Measurements from ENCODE around the gene PTK6.

The PTK6 gene

DNA sequence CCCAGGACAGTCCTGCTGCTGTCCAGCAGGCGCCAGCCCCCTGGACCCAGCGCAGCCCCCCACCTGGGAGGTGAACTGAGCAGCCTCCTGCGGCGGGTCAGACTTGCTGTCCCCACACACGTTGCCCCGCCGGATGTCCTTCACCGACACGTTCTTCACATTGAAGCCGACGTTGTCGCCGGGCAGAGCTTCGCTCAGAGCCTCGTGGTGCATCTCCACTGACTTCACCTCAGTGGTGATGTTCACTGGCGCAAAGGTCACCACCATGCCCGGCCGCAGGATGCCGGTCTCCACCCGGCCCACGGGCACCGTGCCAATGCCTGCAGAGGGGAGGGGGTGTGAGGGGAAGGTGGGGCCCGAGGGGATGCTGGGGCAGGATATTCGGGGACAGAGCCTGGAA lies 46.8 kb downstream of the PTK6 start:
- H3K4me3 ChIP-seq (replicated peaks; ENCODE audit: low read depth, low read length), result no peak overlapping the region
- TF ChIP-seq, protein P1, sequence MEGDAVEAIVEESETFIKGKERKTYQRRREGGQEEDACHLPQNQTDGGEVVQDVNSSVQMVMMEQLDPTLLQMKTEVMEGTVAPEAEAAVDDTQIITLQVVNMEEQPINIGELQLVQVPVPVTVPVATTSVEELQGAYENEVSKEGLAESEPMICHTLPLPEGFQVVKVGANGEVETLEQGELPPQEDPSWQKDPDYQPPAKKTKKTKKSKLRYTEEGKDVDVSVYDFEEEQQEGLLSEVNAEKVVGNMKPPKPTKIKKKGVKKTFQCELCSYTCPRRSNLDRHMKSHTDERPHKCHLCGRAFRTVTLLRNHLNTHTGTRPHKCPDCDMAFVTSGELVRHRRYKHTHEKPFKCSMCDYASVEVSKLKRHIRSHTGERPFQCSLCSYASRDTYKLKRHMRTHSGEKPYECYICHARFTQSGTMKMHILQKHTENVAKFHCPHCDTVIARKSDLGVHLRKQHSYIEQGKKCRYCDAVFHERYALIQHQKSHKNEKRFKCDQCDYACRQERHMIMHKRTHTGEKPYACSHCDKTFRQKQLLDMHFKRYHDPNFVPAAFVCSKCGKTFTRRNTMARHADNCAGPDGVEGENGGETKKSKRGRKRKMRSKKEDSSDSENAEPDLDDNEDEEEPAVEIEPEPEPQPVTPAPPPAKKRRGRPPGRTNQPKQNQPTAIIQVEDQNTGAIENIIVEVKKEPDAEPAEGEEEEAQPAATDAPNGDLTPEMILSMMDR (IDR thresholded peaks at IDR 0.05; ENCODE audit: low read length, missing control alignments), result no peak
- no peak for DNase-seq (ENCODE audit: low read depth)

DNA sequence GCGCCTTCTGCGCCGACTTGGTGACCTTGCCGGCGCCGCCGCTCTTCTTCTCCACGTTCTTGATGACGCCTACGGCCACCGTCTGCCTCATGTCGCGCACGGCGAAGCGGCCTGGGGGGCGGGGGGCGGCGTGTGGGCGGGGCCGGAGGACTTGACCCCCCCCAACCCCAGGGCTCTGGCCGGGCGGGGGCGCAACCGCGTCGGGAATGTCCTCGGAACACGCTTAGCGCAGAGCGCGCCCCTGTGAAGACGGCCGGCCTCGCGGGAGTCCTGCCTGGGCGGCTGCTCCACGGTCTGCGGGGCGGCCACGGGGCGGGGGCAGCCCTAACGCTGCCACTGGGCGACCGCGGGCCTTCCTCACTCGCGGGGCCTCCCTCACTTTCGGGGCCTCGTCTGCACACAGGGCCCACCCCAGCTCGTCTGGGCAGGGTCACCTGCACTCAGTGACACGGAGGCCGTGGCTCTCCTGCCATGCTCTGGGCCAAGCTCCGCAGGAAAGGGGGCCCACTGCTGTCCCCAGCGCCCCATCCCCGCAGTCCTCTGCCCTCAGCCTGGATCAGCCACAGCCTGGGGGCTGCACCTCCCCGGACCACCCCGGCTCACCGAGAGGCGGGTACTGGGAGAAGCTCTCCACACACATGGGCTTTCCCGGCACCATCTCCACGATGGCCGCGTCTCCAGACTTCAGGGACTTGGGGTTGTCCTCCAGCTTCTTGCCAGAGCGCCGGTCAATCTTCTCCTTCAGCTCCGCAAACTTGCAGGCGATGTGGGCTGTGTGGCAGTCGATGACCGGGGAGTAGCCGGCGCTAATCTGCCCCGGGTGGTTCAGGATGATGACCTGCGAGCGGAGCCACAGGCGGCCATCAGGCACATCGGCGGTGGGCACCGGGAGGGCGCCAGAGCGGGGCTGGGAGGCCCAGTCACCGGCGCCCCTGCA lies 48.6 kb downstream of the PTK6 start:
- no peak overlapping the region for H3K4me3 ChIP-seq (replicated peaks; ENCODE audit: low read depth, low read length)
- TF ChIP-seq, protein P1 (IDR thresholded peaks at IDR 0.05; ENCODE audit: low read length, missing control alignments), result no peak
- DNase-seq (ENCODE audit: low read depth), result no peak

DNA sequence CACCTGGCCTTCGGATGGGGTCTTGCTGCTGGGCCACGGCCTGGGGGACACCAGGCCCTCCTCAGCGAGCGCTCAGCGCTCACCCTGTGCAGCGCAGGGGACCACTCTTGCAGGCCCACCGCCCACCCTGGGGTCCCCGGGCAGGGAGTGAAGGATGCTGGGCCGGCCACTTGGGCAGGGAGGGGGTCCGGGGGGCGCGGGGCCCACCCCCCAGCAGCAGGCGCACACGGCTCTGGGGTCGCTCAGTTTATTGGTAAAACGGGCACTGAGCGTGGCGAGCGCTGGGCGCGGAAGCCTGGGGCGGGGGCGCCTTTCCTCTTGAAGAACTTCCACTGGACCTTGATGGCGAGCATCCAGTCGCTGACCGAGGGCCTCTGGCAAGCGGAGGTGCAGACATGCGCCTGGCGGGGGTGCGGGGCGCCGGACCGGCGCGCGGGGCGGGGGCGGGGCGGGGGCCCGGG lies 49.4 kb downstream of the PTK6 start:
- no peak overlapping the region for H3K4me3 ChIP-seq (replicated peaks; ENCODE audit: low read depth, low read length)
- DNase-seq (ENCODE audit: low read depth), result no peak
- TF ChIP-seq, protein P1 (IDR thresholded peaks at IDR 0.05; ENCODE audit: low read length, missing control alignments), result no peak

- TF ChIP-seq, protein P1 (IDR thresholded peaks at IDR 0.05; ENCODE audit: low read length, missing control alignments), result no peak
- no peak for DNase-seq (ENCODE audit: low read depth)
These were observed 49.9 kb downstream of the PTK6 start for GRCh38 chr20:63487116-63487764.

GRCh38 chr20:63486300-63486855 lies 50.8 kb downstream of the PTK6 start:
- TF ChIP-seq, protein P1 (IDR thresholded peaks at IDR 0.05; ENCODE audit: low read length, missing control alignments), result no peak
- DNase-seq (ENCODE audit: low read depth), result no peak
- no peak overlapping the region for H3K4me3 ChIP-seq (replicated peaks; ENCODE audit: low read depth, low read length)

More at GRCh38 chr20:63487116-63487764, 49.9 kb downstream of the PTK6 start:
- no peak overlapping the region for H3K4me3 ChIP-seq (replicated peaks; ENCODE audit: low read depth, low read length)

- TF ChIP-seq, protein P1 (IDR thresholded peaks at IDR 0.05; ENCODE audit: low read length, missing control alignments), result no peak
- no peak for DNase-seq (ENCODE audit: low read depth)
- H3K4me3 ChIP-seq (replicated peaks; ENCODE audit: low read depth, low read length), result no peak overlapping the region
These were observed 52.3 kb downstream of the PTK6 start for GRCh38 chr20:63484651-63485403.
